KBM-7 (cell line): Measurements from ENCODE around the gene INAFM2.

Source experiments
- DNase-seq: peaks from one replicate; pipeline ENCODE4 v3.0.0-alpha.2; 2015
- in situ Hi-C: fragments of 300-500 bp; cut with MboI; formaldehyde crosslinking; loops from 2 replicates; pipeline ENCODE4 v1.14.3; 2020; ENCODE audit warnings: low sequenced_read_pairs, low pct_unique_long_range_greater_than_20kb, mixed read lengths

Gene INAFM2

GRCh38 chr15:40302288-40302886 lies 21.1 kb upstream of the INAFM2 start:
- no peak for DNase-seq
- in situ Hi-C loops, result no loop called here

DNA sequence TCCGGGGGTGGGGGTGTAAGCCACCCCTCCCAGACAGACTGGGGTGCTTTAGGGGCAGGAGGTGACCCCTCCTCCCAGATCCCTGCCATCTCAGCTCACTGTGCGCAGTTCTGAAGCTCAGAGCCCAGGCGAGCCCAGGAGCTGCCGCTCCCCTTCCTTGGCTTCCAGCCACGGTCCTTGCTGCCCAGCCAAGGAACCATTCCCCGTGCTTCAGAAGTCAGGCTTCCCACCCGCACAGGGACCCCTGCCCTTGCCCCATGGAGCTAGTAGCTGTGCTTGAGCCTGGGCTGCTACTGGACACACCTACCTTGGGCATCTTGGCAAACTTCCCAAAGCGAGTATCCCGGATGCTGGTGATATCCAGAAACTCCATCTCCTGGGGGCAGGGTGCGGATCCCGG lies 20.5 kb upstream of the INAFM2 start:
- DNase-seq, result no peak
- in situ Hi-C loops, result no loop called here

DNA sequence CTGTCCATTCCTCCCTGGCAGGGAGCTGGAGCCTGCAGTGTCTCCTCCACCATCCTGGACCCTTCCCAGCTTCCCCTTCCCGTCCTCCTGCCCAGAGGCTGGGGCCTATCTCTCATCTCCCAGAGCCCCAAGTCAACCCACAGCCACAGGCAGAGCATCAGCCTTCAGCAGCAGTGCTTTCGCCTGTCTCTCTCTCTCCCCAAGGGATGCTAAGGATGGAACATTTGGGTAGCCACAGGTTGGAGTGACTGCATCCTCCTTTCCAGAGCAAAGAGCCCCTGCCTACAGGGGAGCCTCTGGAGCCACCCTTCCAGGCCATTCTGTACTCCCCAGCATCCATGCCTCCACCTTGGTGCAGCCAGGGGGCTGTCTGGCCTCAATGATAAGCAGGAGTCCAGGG lies 19.9 kb upstream of the INAFM2 start:
- in situ Hi-C loops, result no loop called here
- DNase-seq, result no peak

- in situ Hi-C loops, result no loop called here
Measured at GRCh38 chr15:40305281-40305680, 18.2 kb upstream of the INAFM2 start.

GRCh38 chr15:40306371-40306770 lies 17.1 kb upstream of the INAFM2 start:
- in situ Hi-C loops, result no loop called here
- no peak for DNase-seq

More at GRCh38 chr15:40305281-40305680, 18.2 kb upstream of the INAFM2 start:
- DNase-seq, result no peak

- DNase-seq, result peak; percentile 32
- in situ Hi-C loops, result no loop called here
Measured at GRCh38 chr15:40306908-40307307, 16.6 kb upstream of the INAFM2 start.

- in situ Hi-C loops, result no loop called here
- peak; percentile 86 for DNase-seq
Measured at GRCh38 chr15:40307421-40308211, 15.9 kb upstream of the INAFM2 start, which contains the start of gene PLCB2. Gene PLCB2 (minus strand): TSS chr15:40307935. CDS start chr15:40307672, 263 bp downstream.

DNA sequence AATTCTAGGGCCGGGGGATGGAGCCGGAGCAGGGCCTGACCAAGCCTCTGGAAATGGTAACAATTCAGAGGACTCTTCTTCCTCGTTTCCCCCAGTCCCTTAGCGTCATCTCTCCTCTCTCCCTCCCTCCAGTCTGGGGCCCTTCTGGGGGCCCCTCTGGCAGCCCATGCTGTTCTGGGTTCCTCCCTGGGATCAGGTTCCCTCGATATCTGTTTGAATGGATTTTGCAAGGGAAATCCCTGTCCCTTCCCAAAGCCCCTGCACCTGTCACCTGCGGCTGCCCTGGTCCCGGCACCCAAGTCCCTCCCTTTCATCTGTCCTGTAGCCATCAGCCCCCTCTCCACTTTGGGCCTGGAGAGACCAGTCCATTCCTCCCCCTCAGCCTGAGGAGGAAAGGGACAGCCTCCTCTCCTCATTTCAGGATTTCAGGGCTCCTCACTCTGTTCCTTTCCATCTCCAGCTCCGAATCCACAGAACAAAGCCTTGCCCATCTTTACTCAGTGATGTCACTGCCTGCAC lies 14.1 kb upstream of the INAFM2 start:
- no peak for DNase-seq
- in situ Hi-C loops, result no loop called here

GRCh38 chr15:40310001-40310959 lies 13.2 kb upstream of the INAFM2 start:
- in situ Hi-C loops, result no loop called here
- peak; percentile 84 for DNase-seq

GRCh38 chr15:40310993-40311392 lies 12.5 kb upstream of the INAFM2 start:
- in situ Hi-C loops, result no loop called here
- DNase-seq, result no peak

GRCh38 chr15:40312370-40313158 lies 10.9 kb upstream of the INAFM2 start:
- in situ Hi-C loops, result no loop called here
- no peak for DNase-seq

DNA sequence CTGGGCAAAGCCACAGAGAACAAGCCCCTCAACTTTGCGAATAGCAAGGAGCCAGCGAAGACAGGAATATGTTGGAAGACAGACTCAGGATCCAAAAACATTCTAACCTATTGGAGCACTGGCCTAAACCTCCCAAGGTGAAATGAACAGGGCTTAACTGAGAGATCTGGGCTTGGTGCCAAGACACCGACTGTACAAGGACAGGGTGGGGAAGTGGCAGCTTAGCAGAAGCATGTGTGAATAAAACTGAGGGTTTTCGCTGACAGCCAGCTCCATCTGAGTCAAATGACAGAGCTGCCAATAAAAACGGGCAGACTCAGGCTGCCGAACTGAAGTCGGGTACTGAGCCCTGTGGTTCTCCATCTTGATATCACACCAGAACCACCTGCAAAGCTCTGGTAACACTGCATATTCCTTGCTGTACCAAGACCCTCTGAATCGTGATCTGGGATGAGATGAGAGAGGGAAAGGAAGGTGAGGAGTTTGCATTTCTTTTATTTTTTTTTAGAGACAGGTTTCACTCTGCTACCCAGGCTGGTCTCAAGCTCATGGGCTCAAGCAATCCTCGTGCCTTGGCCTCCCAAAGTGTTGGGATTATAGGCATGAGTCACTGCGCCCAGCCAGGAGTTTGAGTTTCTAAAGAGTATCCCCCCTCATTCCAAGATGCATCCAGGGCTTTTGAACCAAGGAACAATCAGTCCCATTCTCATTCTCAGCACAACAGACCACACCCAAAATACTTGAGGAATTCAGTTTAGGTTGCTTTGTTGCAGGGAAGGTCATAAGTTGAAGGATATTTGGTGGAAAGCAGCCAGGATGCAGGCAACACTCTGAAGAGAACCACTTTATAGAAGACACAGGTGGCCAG lies 9.7 kb upstream of the INAFM2 start:
- DNase-seq, result peak; percentile 85
- in situ Hi-C loops, result no loop called here

DNA sequence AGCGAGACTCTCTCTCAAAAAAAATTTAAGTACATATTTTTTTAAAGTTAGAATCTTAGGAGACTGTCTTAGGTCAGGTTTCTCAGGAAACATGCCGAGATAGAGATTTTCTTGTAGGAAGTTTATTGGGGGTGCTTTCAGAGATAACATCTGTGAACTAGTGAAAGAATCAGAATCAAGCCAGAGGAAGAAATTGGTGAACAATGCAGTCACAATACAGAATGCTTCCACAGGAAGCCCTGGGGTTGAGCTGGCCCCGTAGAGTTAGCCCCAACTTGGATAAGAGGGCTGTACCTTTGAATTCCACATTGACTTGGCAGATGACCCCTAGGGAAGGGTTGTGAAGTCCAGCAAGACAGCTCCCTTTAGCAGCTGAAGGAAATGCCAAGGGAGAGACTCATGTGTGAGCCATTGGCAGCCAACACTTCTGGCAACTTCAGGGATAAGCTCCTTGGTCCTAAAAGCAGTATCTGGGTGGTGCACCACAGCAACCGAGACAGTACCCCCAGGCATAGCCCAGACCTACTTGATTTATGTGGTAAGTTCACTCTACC lies 8.7 kb upstream of the INAFM2 start:
- no peak for DNase-seq
- in situ Hi-C loops, result no loop called here

GRCh38 chr15:40316931-40317330 lies 6.6 kb upstream of the INAFM2 start:
- in situ Hi-C loops, result no loop called here
- DNase-seq, result no peak

- DNase-seq, result no peak
- in situ Hi-C loops, result no loop called here
Measured at GRCh38 chr15:40317580-40317979, 5.9 kb upstream of the INAFM2 start.

GRCh38 chr15:40320409-40320808 lies 3.1 kb upstream of the INAFM2 start:
- in situ Hi-C loops, result no loop called here
- no peak for DNase-seq

DNA sequence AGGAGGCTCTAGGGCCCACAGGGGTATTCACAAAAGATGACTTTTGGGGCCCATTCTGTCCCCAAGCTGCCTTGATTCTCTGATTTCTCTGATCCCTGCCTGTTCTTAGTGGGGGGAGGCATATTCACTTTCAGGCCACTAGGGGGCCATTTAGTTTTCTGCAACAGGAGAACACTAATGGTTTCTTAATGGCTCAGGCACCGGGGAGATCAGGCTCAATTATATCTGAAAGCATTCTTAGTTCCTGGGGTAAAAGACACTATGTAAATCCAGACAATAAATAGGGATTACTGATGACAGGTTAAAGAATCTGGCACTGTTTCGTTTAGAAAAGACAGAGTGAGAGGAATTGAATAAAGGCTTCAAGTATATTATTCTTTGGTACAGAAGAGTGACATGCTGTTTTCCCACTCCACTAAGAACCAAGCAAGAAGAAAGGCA lies 2.5 kb upstream of the INAFM2 start:
- in situ Hi-C loops, result no loop called here
- peak; percentile 72 for DNase-seq
